H1 (cell line): ENCODE data around the gene COL25A1. TPM values are rescaled to one million over a fixed set of nuclear protein-coding genes. Genes with fewer than 3 reads are reported as not detected.

Experiments used
- CTCF ChIA-PET: fragments of 300-600 bp; sonication (Branson Sonifier 250); formaldehyde crosslinking; loops from one replicate; lab custom pipeline; 2021; ENCODE audit not compliant: partially characterized antibody; lab: Charles Lee
- POLR2A ChIA-PET: fragments of 300-600 bp; sonication (Branson Sonifier 250); formaldehyde crosslinking; loops from one replicate; lab custom pipeline; 2021; ENCODE audit warnings: inconsistent platforms; ENCODE audit not compliant: partially characterized antibody; lab: Charles Lee
- DNase-seq, 2 experiments: peaks; one replicate each; pipeline versions ENCODE4 v3.0.0 to v3.0.0-alpha.2; 2010 to 2022; ENCODE audit warnings: low spot score in 2 of 2, low read depth in 1 of 2, mixed read lengths in 1 of 2
- FAIRE-seq: peaks from 2 replicates; lab custom pipeline; 2011; peaks lifted over from hg19 to GRCh38; lab: Jason Lieb, UNC
- H2AFZ ChIP-seq: 2 replicates; pipeline ENCODE4 v1.8.1; 2012; ENCODE audit warnings: low read length, inconsistent platforms
- H2AK5ac ChIP-seq: 2 replicates; pipeline ENCODE4 v1.6.1; 2013; ENCODE audit warnings: low read depth, low read length
- H2BK120ac ChIP-seq: replicated peaks from 2 replicates; pipeline ENCODE3; 2013; ENCODE audit warnings: low read depth, low read length, inconsistent platforms
- H2BK12ac ChIP-seq: 2 replicates; pipeline ENCODE4 v1.6.1; 2013; ENCODE audit warnings: low read depth, low read length
- H2BK15ac ChIP-seq: 2 replicates; pipeline ENCODE4 v1.6.1; 2013; ENCODE audit warnings: low read length
- H2BK20ac ChIP-seq: 2 replicates; pipeline ENCODE4 v1.6.1; 2013; ENCODE audit warnings: low read length
- H2BK5ac ChIP-seq: 2 replicates; pipeline ENCODE4 v1.6.1; 2013; ENCODE audit warnings: low read depth, low read length
- H3K14ac ChIP-seq: 2 replicates; pipeline ENCODE4 v1.6.1; 2013; ENCODE audit warnings: inconsistent platforms; ENCODE audit not compliant: insufficient read length
- H3K18ac ChIP-seq: 2 replicates; pipeline ENCODE4 v1.6.1; 2013; ENCODE audit warnings: low read length; ENCODE audit errors: extremely low read depth
- H3K23ac ChIP-seq: 2 replicates; pipeline ENCODE4 v1.6.1; 2013; ENCODE audit warnings: inconsistent platforms; ENCODE audit not compliant: insufficient read length
- H3K23me2 ChIP-seq: 2 replicates; pipeline ENCODE4 v1.6.1; 2013; ENCODE audit warnings: low read depth, low read length
- H3K27ac ChIP-seq: 2 replicates; pipeline ENCODE4 v1.6.1; 2011; ENCODE audit warnings: low read depth, low read length, inconsistent platforms
- H3K27me3 ChIP-seq, 4 experiments: replicated peaks in 1 of 4; 1 replicate in 1 of 4; 2 replicates in 3 of 4; pipeline versions ENCODE4 v1.6.1 to v1.8.1; 2011 to 2013; ENCODE audit warnings: low read length in 3 of 4, mild to moderate bottlenecking in 3 of 4, inconsistent platforms in 2 of 4, mixed read lengths in 2 of 4, moderate library complexity in 1 of 4; ENCODE audit not compliant: control insufficient read depth in 3 of 4, insufficient read depth in 3 of 4; ENCODE audit errors: extremely low read depth in 1 of 4
- H3K36me3 ChIP-seq, 4 experiments: 2 replicates each; pipeline versions ENCODE4 v1.6.1 to v1.8.1; 2011 to 2013; ENCODE audit warnings: mild to moderate bottlenecking in 4 of 4, low read length in 3 of 4, moderate library complexity in 2 of 4, control low read depth in 1 of 4, inconsistent platforms in 1 of 4; ENCODE audit not compliant: insufficient read depth in 4 of 4, control insufficient read depth in 2 of 4
- H3K4ac ChIP-seq: replicated peaks from 2 replicates; pipeline ENCODE3; 2013; ENCODE audit warnings: low read length, low read depth, mixed read lengths, inconsistent platforms; ENCODE audit not compliant: insufficient read length
- H3K4me1 ChIP-seq, 4 experiments: replicated peaks in 1 of 4; 1 replicate in 1 of 4; 2 replicates in 3 of 4; pipeline versions ENCODE4 v1.6.1 to v1.8.1; 2011 to 2013; ENCODE audit warnings: low read length in 3 of 4, inconsistent platforms in 2 of 4, mixed read lengths in 1 of 4; ENCODE audit not compliant: insufficient read depth in 4 of 4, control insufficient read depth in 3 of 4
- H3K4me2 ChIP-seq, 2 experiments: 2 replicates each; pipeline versions ENCODE4 v1.6.1 to v1.8.1; 2011 to 2013; ENCODE audit warnings: low read depth in 2 of 2, low read length in 2 of 2, control low read depth in 1 of 2, inconsistent platforms in 1 of 2, mild to moderate bottlenecking in 1 of 2; ENCODE audit not compliant: insufficient read depth in 1 of 2
- H3K4me3 ChIP-seq, 4 experiments: fragments of 200-600, 300-600 bp in 1 of 4; sonication (generic), shearing (Covaris generic), sonication (Bioruptor Twin) in 1 of 4; 2 replicates each; pipeline versions ENCODE4 v1.5.1 to v1.8.1; 2011 to 2016; ENCODE audit warnings: low read length in 4 of 4, low read depth in 3 of 4, control low read depth in 2 of 4, inconsistent platforms in 2 of 4, mild to moderate bottlenecking in 2 of 4, mixed read lengths in 1 of 4, moderate library complexity in 1 of 4; ENCODE audit not compliant: insufficient read depth in 2 of 4; ENCODE audit errors: extremely low read depth in 1 of 4
- H3K56ac ChIP-seq: replicated peaks from 2 replicates; pipeline ENCODE3; 2013; ENCODE audit warnings: low read depth, mild to moderate bottlenecking, mixed read lengths, low read length, inconsistent platforms; ENCODE audit not compliant: insufficient read length
- H3K79me1 ChIP-seq: 2 replicates; pipeline ENCODE4 v1.6.1; 2013; ENCODE audit warnings: low read depth, low read length, control low read depth
- H3K79me2 ChIP-seq, 2 experiments: 2 replicates each; pipeline versions ENCODE4 v1.6.1 to v1.8.1; 2012 to 2013; ENCODE audit warnings: low read length in 2 of 2, mild to moderate bottlenecking in 2 of 2, inconsistent platforms in 1 of 2; ENCODE audit not compliant: insufficient read depth in 2 of 2, control insufficient read depth in 1 of 2
- H3K9ac ChIP-seq, 4 experiments: replicated peaks in 1 of 4; 1 replicate in 1 of 4; 2 replicates in 3 of 4; pipeline versions ENCODE4 v1.6.1 to v1.8.1; 2011 to 2013; ENCODE audit warnings: low read depth in 3 of 4, low read length in 3 of 4, control low read depth in 2 of 4, mild to moderate bottlenecking in 2 of 4, moderate library complexity in 2 of 4, inconsistent platforms in 1 of 4; ENCODE audit errors: extremely low read depth in 1 of 4
- H3K9me3 ChIP-seq, 2 experiments: 2 replicates each; pipeline versions ENCODE4 v1.6.1 to v1.8.1; 2012 to 2013; ENCODE audit warnings: mild to moderate bottlenecking in 2 of 2, moderate library complexity in 2 of 2, control low read depth in 1 of 2, inconsistent platforms in 1 of 2, low read depth in 1 of 2, low read length in 1 of 2, mixed read lengths in 1 of 2; ENCODE audit not compliant: insufficient read depth in 2 of 2
- H4K20me1 ChIP-seq, 2 experiments: replicated peaks in 1 of 2; 2 replicates each; pipeline versions ENCODE3 to v1.8.1; 2011 to 2013; ENCODE audit warnings: inconsistent platforms in 2 of 2, low read length in 2 of 2, mild to moderate bottlenecking in 1 of 2; ENCODE audit not compliant: insufficient read depth in 2 of 2, control insufficient read depth in 1 of 2
- H4K5ac ChIP-seq: 2 replicates; pipeline ENCODE4 v1.6.1; 2013; ENCODE audit warnings: low read length, low read depth, mixed read lengths, inconsistent platforms; ENCODE audit not compliant: insufficient read length
- H4K8ac ChIP-seq: 2 replicates; pipeline ENCODE4 v1.8.0; 2013; ENCODE audit warnings: mild to moderate bottlenecking, moderate library complexity, low read length, inconsistent platforms; ENCODE audit not compliant: insufficient read depth; ENCODE audit errors: extremely low read depth
- H4K91ac ChIP-seq: replicated peaks from 2 replicates; pipeline ENCODE3; 2013; ENCODE audit warnings: low read length, mixed read lengths, inconsistent platforms; ENCODE audit not compliant: insufficient read length
- ASH2L ChIP-seq: fragments of 200-600, 300-600 bp; sonication (generic); IDR thresholded peaks from one replicate; pipeline ENCODE4 v1.7.1; 2017; ENCODE audit warnings: low read length
- CBX5 ChIP-seq: fragments of 300-800, 300-1000 bp; sonication (generic); IDR thresholded peaks from 2 replicates; pipeline ENCODE4 v1.7.1; 2016; ENCODE audit warnings: antibody characterized with exemption, low read length, low read depth
- CTCF ChIP-seq, 3 experiments: IDR thresholded peaks; 1 replicate in 2 of 3; 2 replicates in 1 of 3; pipeline versions ENCODE4 v1.5.1 to v1.6.1; 2011; ENCODE audit warnings: low read length in 3 of 3, mild to moderate bottlenecking in 3 of 3, inconsistent platforms in 2 of 3, low read depth in 1 of 3, moderate library complexity in 1 of 3; ENCODE audit not compliant: insufficient read depth in 1 of 3; ENCODE audit errors: control extremely low read depth in 1 of 3
- EGR1 ChIP-seq: IDR thresholded peaks from 2 replicates; pipeline ENCODE4 v1.6.1; 2011; ENCODE audit warnings: low read depth, low read length, borderline replicate concordance
- EZH2 ChIP-seq: fragments of 200-600 bp; sonication (generic); IDR thresholded peaks from 2 replicates; pipeline ENCODE4 v1.7.1; 2012; ENCODE audit warnings: low read depth, mild to moderate bottlenecking, moderate library complexity, low read length, inconsistent platforms; ENCODE audit not compliant: severe bottlenecking
- FOSL1 ChIP-seq: IDR thresholded peaks from 2 replicates; pipeline ENCODE4 v1.6.1; 2011; ENCODE audit warnings: mild to moderate bottlenecking, low read depth, low read length, moderate library complexity; ENCODE audit not compliant: insufficient read depth
- JUND ChIP-seq: IDR thresholded peaks from 2 replicates; pipeline ENCODE4 v1.6.1; 2011; ENCODE audit warnings: mild to moderate bottlenecking, improper control_type of control experiment, low read length
- POLR2A ChIP-seq, 2 experiments: IDR thresholded peaks; 1 replicate in 1 of 2; 2 replicates in 1 of 2; pipeline ENCODE4 v1.6.1; 2011; ENCODE audit warnings: low read depth in 2 of 2, low read length in 2 of 2, mild to moderate bottlenecking in 2 of 2; ENCODE audit errors: control extremely low read depth in 1 of 2
- RBBP5 ChIP-seq: IDR thresholded peaks from 2 replicates; pipeline ENCODE4 v1.7.1; 2012; ENCODE audit warnings: low read depth, mild to moderate bottlenecking, inconsistent platforms, low read length, moderate library complexity, borderline replicate concordance
- SP1 ChIP-seq: IDR thresholded peaks from 2 replicates; pipeline ENCODE4 v1.6.1; 2011; ENCODE audit warnings: low read depth, low read length
- TAF1 ChIP-seq: IDR thresholded peaks from 2 replicates; pipeline ENCODE4 v1.6.1; 2011; ENCODE audit warnings: mild to moderate bottlenecking, low read depth, low read length
- WGBS, 2 experiments: shearing (Covaris generic) in 1 of 2; methylation state at CpG; one replicate each; pipeline versions ENCODE4 v1.1.6 to v1.1.7; 2013 to 2015; ENCODE audit warnings: low lambda C conversion rate in 2 of 2, mixed read lengths in 2 of 2, inconsistent platforms in 1 of 2, low coverage in 1 of 2, missing lambda C conversion rate in 1 of 2; ENCODE audit not compliant: insufficient replicate concordance in 2 of 2, insufficient coverage in 1 of 2, insufficient read length in 1 of 2; ENCODE audit errors: extremely low coverage in 1 of 2, missing lambda C conversion rate in 1 of 2; 5-methylcytosine and 5-hydroxymethylcytosine counted together
- polyA plus RNA-seq, 7 experiments: library from polyadenylated mRNA; depleted of rRNA in 3 of 7; stranded (reverse) in 5 of 7; unstranded in 2 of 7; fragments of >200 nt in 5 of 7; fragments of 200-250 nt in 2 of 7; gene quantifications; 1 replicate in 5 of 7; 2 replicates in 1 of 7; 4 replicates in 1 of 7; pipeline versions ENCODE4 v1.2.1 to v1.2.3, GENCODE V29; 2011 to 2013; ENCODE audit warnings: missing spikeins in 2 of 7, mixed read lengths in 2 of 7
- total RNA-seq: library from RNA; stranded (reverse); fragmentation: NEBNext Ultra II Directional; extraction: Animal tissue kit (Norgen Biotek cat#: 25700); gene quantifications from 2 replicates; pipeline ENCODE4 v1.2.1, GENCODE V29; 2021

Gene COL25A1
- total and polyA plus RNA-seq, 2 of the 8 experiments (the other 6 are each of a cell fraction or from before 2014, with no cell fraction given), result 1.1 to 8.3 TPM

- CTCF ChIA-PET, result interaction anchor here (0.6 to 1.3 kb wide), 4 partner anchors 17 to 282 kb away, joined by 3 to 4 read pairs (median 3); no protein-coding TSS in a partner anchor
- no peak for TF ChIP-seq CBX5
- no peak for TF ChIP-seq EZH2
- TF ChIP-seq RBBP5, result no peak
- no peak for TF ChIP-seq SP1
- TF ChIP-seq FOSL1, result no peak
- TF ChIP-seq ASH2L, result no peak
- no peak for TF ChIP-seq CTCF (IDR thresholded peaks at IDR 0.05; ENCODE audit: control extremely low read depth in 1 of 3, insufficient read depth in 1 of 3, low read depth in 1 of 3, low read length in 3 of 3)
- no peak for TF ChIP-seq EGR1
- no peak for TF ChIP-seq JUND
- TF ChIP-seq POLR2A (IDR thresholded peaks at IDR 0.05; ENCODE audit: control extremely low read depth in 1 of 2, low read depth in 2 of 2, low read length in 2 of 2), result no peak
- TF ChIP-seq TAF1, result no peak
These were observed 291.0 kb downstream of the COL25A1 start for GRCh38 chr4:109011241-109012026.

More at GRCh38 chr4:109011241-109012026, 291.0 kb downstream of the COL25A1 start:
- Histone ChIP-seq H3K27me3 (no peaks in the 10 kb centered on the region), H4K8ac (no peak overlapping the region), H3K79me2 (no peaks in the 10 kb centered on the region), H3K79me1 (no peaks in the 10 kb centered on the region), H3K23ac (no peak overlapping the region), H3K9me3 (peaks cover 0 to 9% of the 10 kb centered on the region in 2 experiments; a peak in 1 of 4 replicates), H4K91ac (no peak overlapping the region), H3K4ac (no peak overlapping the region), H2BK15ac (no peak overlapping the region), H4K20me1 (no peaks in the 10 kb centered on the region), H2AK5ac (no peak overlapping the region), H3K23me2 (no peaks in the 10 kb centered on the region; the same call in 1 of the 2 replicates), H3K14ac (no peak overlapping the region), H2BK12ac (no peak overlapping the region), H3K27ac (no peak overlapping the region), H3K9ac (no peak overlapping the region), H3K4me1 (peaks cover 0 to 7% (median 3%) of the 10 kb centered on the region in 4 experiments; a peak in 2 of 7 replicates), H3K4me2 (no peak overlapping the region), H4K5ac (no peak overlapping the region), H3K36me3 (no peaks in the 10 kb centered on the region), H3K4me3 (no peak overlapping the region), H2BK120ac (no peak overlapping the region), H3K56ac (no peak overlapping the region), H2BK5ac (no peak overlapping the region), H3K18ac (no peak overlapping the region), H2AFZ (no peak overlapping the region), H2BK20ac (no peak overlapping the region)
- DNase-seq (no peak), FAIRE-seq (no peak)
- POLR2A ChIA-PET, result no interaction called here
- 89% methylated on average over 3 of the region's 3 CpGs; no CpG with 5 or more reads in 1 of the 2 experiments for WGBS, 2 experiments
